ENCODE data around the gene UBR7.

DNA sequence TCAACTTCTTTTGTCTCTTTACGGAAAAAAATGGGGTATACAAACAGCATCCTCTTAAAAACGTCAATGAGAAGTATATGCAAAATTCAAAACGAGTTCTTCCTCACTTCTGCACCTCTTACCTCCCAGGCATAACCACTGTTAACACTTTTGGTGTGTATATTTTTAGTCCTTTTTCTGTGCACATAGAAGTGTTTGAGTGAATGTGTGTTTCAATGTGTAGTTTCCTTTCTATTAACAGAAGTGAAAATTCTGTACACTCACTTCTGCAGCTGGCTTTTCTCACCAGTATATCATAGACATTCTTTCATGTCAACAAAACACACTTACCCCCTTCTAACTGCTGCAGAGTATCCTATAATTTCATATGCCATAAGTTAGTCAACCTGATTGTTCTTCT, 5.4 kb downstream of the UBR7 start:
- TF ChIP-seq CTCF (conservative IDR thresholded peaks at IDR 0.05; ENCODE audit: low read depth, low read length) (no peak), EZH2 (IDR thresholded peaks at IDR 0.05; ENCODE audit: low read length, unreplicated experiment) (no peak)

Data from PC-3 (cell line).